BLaER1 treated with 17β-estradiol and CSF1 and Interleukin-3, amounts not matched to agents 10 nM and 100 nM (cell line): Measurements from ENCODE around the gene MMEL1.

Experiments
- H3K27ac ChIP-seq, 11 experiments: shearing (Covaris generic); formaldehyde crosslinking; 2 replicates each; pipeline ENCODE4 v1.8.1; 2022
- H3K27me3 ChIP-seq, 11 experiments: shearing (Covaris generic); formaldehyde crosslinking; 2 replicates each; pipeline ENCODE4 v1.8.1; 2022
- H3K36me3 ChIP-seq, 11 experiments: shearing (Covaris generic); formaldehyde crosslinking; 2 replicates each; pipeline ENCODE4 v1.8.1; 2022
- H3K4me1 ChIP-seq, 10 experiments: shearing (Covaris generic); formaldehyde crosslinking; 2 replicates each; pipeline ENCODE4 v1.8.1; 2022
- H3K4me2 ChIP-seq, 11 experiments: shearing (Covaris generic); formaldehyde crosslinking; 2 replicates each; pipeline ENCODE4 v1.8.1; 2022
- H3K4me3 ChIP-seq, 10 experiments: shearing (Covaris generic); formaldehyde crosslinking; 2 replicates each; pipeline ENCODE4 v1.8.1; 2022
- H3K9ac ChIP-seq, 11 experiments: shearing (Covaris generic); formaldehyde crosslinking; 2 replicates each; pipeline ENCODE4 v1.8.1; 2022
- H3K9me3 ChIP-seq, 11 experiments: shearing (Covaris generic); formaldehyde crosslinking; replicated peaks in 1 of 11; 2 replicates each; pipeline ENCODE4 v1.8.1; 2022
- H4K20me1 ChIP-seq, 11 experiments: shearing (Covaris generic); formaldehyde crosslinking; 2 replicates each; pipeline ENCODE4 v1.8.1; 2022
- Cebpa-rat ChIP-seq, 11 experiments: shearing (Covaris generic); IDR thresholded peaks; 2 replicates each; pipeline ENCODE4 v1.8.1; 2022

MMEL1 gene

DNA sequence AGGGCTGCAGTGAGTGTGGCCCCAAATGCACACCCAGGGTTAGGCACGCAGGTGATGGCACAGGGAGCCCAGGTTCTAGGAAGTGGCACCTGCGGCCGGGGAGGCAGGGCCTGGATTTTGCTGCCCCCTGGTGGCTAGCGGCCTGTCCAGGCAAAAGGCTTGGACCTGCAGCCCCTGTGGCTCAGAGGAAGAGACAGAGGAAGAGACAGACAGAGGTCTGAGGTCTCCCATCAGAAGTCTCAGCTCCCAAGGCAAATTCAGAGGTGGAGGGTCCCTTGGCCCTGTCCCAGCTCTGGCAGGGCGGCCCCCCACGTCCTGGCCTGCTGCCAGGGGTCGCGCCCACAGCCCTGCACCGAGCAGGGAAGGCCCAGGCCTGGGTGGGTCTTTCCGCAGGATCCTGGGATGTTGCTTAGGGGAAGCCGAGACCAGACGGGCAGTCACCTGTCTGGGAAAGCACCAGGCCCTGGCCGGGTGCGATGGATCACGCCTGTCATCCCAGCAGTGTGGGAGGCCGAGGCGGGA lies 84.7 kb downstream of the MMEL1 start:
- no peaks in the 10 kb centered on the region for H3K36me3 ChIP-seq
- H4K20me1 ChIP-seq, result peaks cover 0 to 28% (median 3%) of the 10 kb centered on the region in 11 experiments; a peak in 6 of 22 replicates
- H3K4me1 ChIP-seq, result peaks cover 61 to 95% (median 90%) of the 10 kb centered on the region in 10 experiments
- peak overlapping the region; percentile 52 to 78 (median 64) for H3K4me3 ChIP-seq
- H3K27ac ChIP-seq, result peak overlapping the region; percentile 72 to 95 (median 90)
- H3K9me3 ChIP-seq, result no peaks in the 10 kb centered on the region
- peak overlapping the region; percentile 76 to 86 (median 82) for H3K9ac ChIP-seq
- TF ChIP-seq Cebpa-rat (IDR thresholded peaks at IDR 0.05), result no peak
- no peaks in the 10 kb centered on the region for H3K27me3 ChIP-seq
- H3K4me2 ChIP-seq, result peak overlapping the region; percentile 93 to 100 (median 98)

- peak overlapping the region; percentile 93 to 100 (median 98) for H3K4me2 ChIP-seq
- H3K4me3 ChIP-seq, result peak overlapping the region; percentile 52 to 78 (median 64)
- no peaks in the 10 kb centered on the region for H3K27me3 ChIP-seq
- no peaks in the 10 kb centered on the region for H3K36me3 ChIP-seq
- H3K4me1 ChIP-seq, result peaks cover 61 to 98% (median 95%) of the 10 kb centered on the region in 10 experiments
- H4K20me1 ChIP-seq, result peaks cover 0 to 34% (median 3%) of the 10 kb centered on the region in 11 experiments; a peak in 6 of 22 replicates
- peak overlapping the region; percentile 76 to 86 (median 82) for H3K9ac ChIP-seq
- peak overlapping the region; percentile 21 to 95 (median 90) for H3K27ac ChIP-seq
- TF ChIP-seq Cebpa-rat (IDR thresholded peaks at IDR 0.05), result no peak
- no peaks in the 10 kb centered on the region for H3K9me3 ChIP-seq
Observed at GRCh38 chr1:2547210-2548067, 85.4 kb downstream of the MMEL1 start.

- peaks cover 53 to 98% (median 93%) of the 10 kb centered on the region in 10 experiments for H3K4me1 ChIP-seq
- H3K9ac ChIP-seq, result peak overlapping the region; percentile 76 to 86 (median 82)
Observed at GRCh38 chr1:2546515-2547209, 86.2 kb downstream of the MMEL1 start.

GRCh38 chr1:2545754-2546514 lies 86.9 kb downstream of the MMEL1 start:
- no peak for TF ChIP-seq Cebpa-rat (IDR thresholded peaks at IDR 0.05)
- Histone ChIP-seq H3K4me3 (peak overlapping the region; percentile 52 to 78 (median 64)), H3K9me3 (no peaks in the 10 kb centered on the region), H3K4me2 (peak overlapping the region; percentile 93 to 100 (median 98)), H3K27me3 (peaks cover 0 to 12% (median 0%) of the 10 kb centered on the region in 11 experiments; a peak in 11 of 22 replicates), H3K9ac (peak overlapping the region; percentile 76 to 86 (median 82)), H3K4me1 (peaks cover 46 to 98% (median 87%) of the 10 kb centered on the region in 10 experiments), H3K27ac (peak overlapping the region; percentile 65 to 95 (median 90)), H3K36me3 (no peaks in the 10 kb centered on the region), H4K20me1 (peaks cover 0 to 43% (median 4%) of the 10 kb centered on the region in 11 experiments; a peak in 6 of 22 replicates)

More at GRCh38 chr1:2546515-2547209, 86.2 kb downstream of the MMEL1 start:
- peak overlapping the region; percentile 65 to 95 (median 90) for H3K27ac ChIP-seq
- H3K4me2 ChIP-seq, result peak overlapping the region; percentile 93 to 100 (median 98)
- no peaks in the 10 kb centered on the region for H3K36me3 ChIP-seq
- H3K9me3 ChIP-seq, result no peaks in the 10 kb centered on the region
- peak overlapping the region; percentile 52 to 78 (median 64) for H3K4me3 ChIP-seq
- peaks cover 0 to 42% (median 4%) of the 10 kb centered on the region in 11 experiments; a peak in 6 of 22 replicates for H4K20me1 ChIP-seq
- peaks cover 0 to 5% (median 0%) of the 10 kb centered on the region in 11 experiments; a peak in 4 of 22 replicates for H3K27me3 ChIP-seq
- TF ChIP-seq Cebpa-rat (IDR thresholded peaks at IDR 0.05), result no peak

DNA sequence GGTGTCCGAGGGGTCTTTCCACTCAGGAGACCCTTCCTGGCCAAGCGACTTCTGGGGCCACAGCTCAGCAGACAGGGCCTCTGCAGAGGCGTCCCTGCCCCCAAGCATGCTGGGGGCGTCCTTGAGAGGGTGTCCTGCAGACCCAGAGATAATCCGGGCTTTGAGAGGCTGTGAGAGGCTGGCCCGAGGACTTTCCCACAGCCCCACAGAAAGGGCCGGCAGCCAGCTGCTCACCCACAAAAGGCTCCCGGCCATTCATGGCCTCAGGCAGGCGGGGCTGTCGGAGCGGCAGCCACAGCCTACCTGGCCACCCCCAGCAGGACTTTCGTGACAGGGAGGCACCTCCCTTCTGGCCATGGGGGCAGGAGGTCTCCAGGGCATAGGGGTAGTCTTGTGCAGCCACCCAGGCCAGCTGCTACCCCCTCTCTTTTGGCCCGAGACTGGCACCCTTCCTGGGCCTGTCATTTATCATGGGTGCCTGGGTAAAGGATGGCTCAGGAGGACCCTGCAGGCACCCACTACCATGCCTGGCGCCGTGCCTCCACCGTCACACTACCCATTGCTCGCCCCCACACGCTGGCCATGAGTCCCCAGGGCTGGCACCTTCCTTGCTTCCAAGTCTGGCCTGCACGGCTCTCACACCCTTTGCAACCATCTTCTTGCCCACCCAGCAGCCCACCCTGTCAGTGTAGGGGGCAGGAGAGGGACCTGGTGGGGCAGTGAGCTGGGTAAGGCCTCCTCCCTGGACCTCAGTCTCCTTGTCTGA lies 87.8 kb downstream of the MMEL1 start:
- Histone ChIP-seq H4K20me1 (peaks cover 0 to 47% (median 4%) of the 10 kb centered on the region in 11 experiments; a peak in 7 of 22 replicates), H3K4me1 (peaks cover 38 to 95% (median 83%) of the 10 kb centered on the region in 10 experiments), H3K4me2 (peak overlapping the region; percentile 49 to 86 (median 76); a peak in 16 of 22 replicates), H3K36me3 (no peaks in the 10 kb centered on the region), H3K9me3 (no peaks in the 10 kb centered on the region), H3K9ac (0 out of 22 replicates have a peak overlapping the region, but pooled peaks of 1 of the 11 experiments have one; percentile 23), H3K4me3 (no peak overlapping the region), H3K27me3 (peaks cover 0 to 20% (median 5%) of the 10 kb centered on the region in 11 experiments; a peak in 16 of 22 replicates), H3K27ac (peak overlapping the region in 1 of 11 experiments; percentile 18; a peak in 3 of 22 replicates)
- no peak for TF ChIP-seq Cebpa-rat (IDR thresholded peaks at IDR 0.05)

- H3K36me3 ChIP-seq, result no peaks in the 10 kb centered on the region
- peaks cover 30 to 89% (median 77%) of the 10 kb centered on the region in 10 experiments for H3K4me1 ChIP-seq
- peak overlapping the region in 3 of 11 experiments; percentile 35 to 48 (median 37); a peak in 5 of 22 replicates for H3K9ac ChIP-seq
- H3K27ac ChIP-seq, result peak overlapping the region in 1 of 11 experiments; percentile 18; a peak in 3 of 22 replicates
- H3K4me3 ChIP-seq, result no peak overlapping the region
- TF ChIP-seq Cebpa-rat (IDR thresholded peaks at IDR 0.05), result no peak
- H3K4me2 ChIP-seq, result peak overlapping the region; percentile 47 to 86 (median 70)
- peaks cover 0 to 25% (median 7%) of the 10 kb centered on the region in 11 experiments; a peak in 16 of 22 replicates for H3K27me3 ChIP-seq
- no peaks in the 10 kb centered on the region for H3K9me3 ChIP-seq
- peaks cover 0 to 51% (median 4%) of the 10 kb centered on the region in 11 experiments; a peak in 7 of 22 replicates for H4K20me1 ChIP-seq
Observed at GRCh38 chr1:2544093-2544874, 88.5 kb downstream of the MMEL1 start.
